CD14-positive monocyte (primary cell): Measurements from ENCODE around the gene SPAG17. TPM values are rescaled to one million over a fixed set of nuclear protein-coding genes. Genes with fewer than 3 reads are reported as not detected.

Source experiments
- DNase-seq, 3 donors: peaks; one replicate each; pipeline ENCODE4 v3.0.0-alpha.2; 2011 to 2022
- H2AFZ ChIP-seq: 2 replicates; pipeline ENCODE4 v1.6.0; 2012; ENCODE audit warnings: mild to moderate bottlenecking, low read depth, low read length, inconsistent platforms; ENCODE audit not compliant: insufficient read depth, poor library complexity, severe bottlenecking
- H3K27ac ChIP-seq, 2 donors: 1 replicate in 1 of 2; 2 replicates in 1 of 2; pipeline ENCODE4 v1.5.1; 2012 to 2013; ENCODE audit warnings: low read length in 2 of 2, control low read depth in 1 of 2, inconsistent platforms in 1 of 2, low read depth in 1 of 2, mild to moderate bottlenecking in 1 of 2
- H3K27me3 ChIP-seq, 2 donors: one replicate each; pipeline versions ENCODE4 v1.6.0 to v1.6.1; 2011 to 2013; ENCODE audit warnings: low read length in 2 of 2; ENCODE audit not compliant: control insufficient read depth in 2 of 2, insufficient read depth in 2 of 2
- H3K36me3 ChIP-seq, 2 donors: replicated peaks in 1 of 2; 1 replicate in 1 of 2; 2 replicates in 1 of 2; pipeline versions ENCODE4 v1.5.1 to v1.6.1; 2012 to 2013; ENCODE audit warnings: low read length in 2 of 2, control low read depth in 1 of 2, inconsistent platforms in 1 of 2, mild to moderate bottlenecking in 1 of 2; ENCODE audit not compliant: insufficient read depth in 2 of 2, control insufficient read depth in 1 of 2
- H3K4me1 ChIP-seq, 2 donors: 1 replicate in 1 of 2; 2 replicates in 1 of 2; pipeline versions ENCODE4 v1.5.1 to v1.6.1; 2012 to 2013; ENCODE audit warnings: low read length in 2 of 2, control low read depth in 1 of 2, inconsistent platforms in 1 of 2, mild to moderate bottlenecking in 1 of 2, moderate library complexity in 1 of 2; ENCODE audit not compliant: insufficient read depth in 2 of 2, control insufficient read depth in 1 of 2
- H3K4me2 ChIP-seq: replicated peaks from 2 replicates; pipeline ENCODE3; 2012; ENCODE audit warnings: low read length, moderate library complexity, mild to moderate bottlenecking; ENCODE audit not compliant: poor library complexity, severe bottlenecking; ENCODE audit errors: extremely low read depth
- H3K4me3 ChIP-seq, 3 experiments: fragments of 200-600 bp in 1 of 3; sonication (generic) in 1 of 3; replicated peaks in 1 of 3; 1 replicate in 2 of 3; 2 replicates in 1 of 3; pipeline ENCODE4 v1.5.1; 2011 to 2013; ENCODE audit warnings: low read length in 3 of 3, mild to moderate bottlenecking in 3 of 3, control low read depth in 2 of 3, low read depth in 2 of 3, inconsistent platforms in 1 of 3, moderate library complexity in 1 of 3
- H3K79me2 ChIP-seq: 2 replicates; pipeline ENCODE4 v1.6.0; 2012; ENCODE audit warnings: mild to moderate bottlenecking, control low read depth, inconsistent platforms, low read length, moderate library complexity; ENCODE audit not compliant: insufficient read depth
- H3K9ac ChIP-seq: 2 replicates; pipeline ENCODE4 v1.6.0; 2017; ENCODE audit warnings: low read length, mild to moderate bottlenecking; ENCODE audit not compliant: insufficient read depth, poor library complexity, severe bottlenecking
- H3K9me3 ChIP-seq, 2 donors: replicated peaks in 1 of 2; 1 replicate in 1 of 2; 2 replicates in 1 of 2; pipeline versions ENCODE4 v1.5.1 to v1.6.1; 2012 to 2013; ENCODE audit warnings: low read length in 2 of 2, control low read depth in 1 of 2; ENCODE audit not compliant: control insufficient read depth in 1 of 2, insufficient read depth in 1 of 2
- H4K20me1 ChIP-seq: 2 replicates; pipeline ENCODE4 v1.6.0; 2012; ENCODE audit warnings: mild to moderate bottlenecking, low read length, control low read depth, moderate library complexity; ENCODE audit not compliant: insufficient read depth
- H3K27ac Mint-ChIP-seq, 7 donors: one replicate each; pipeline ENCODE4 v1.8.0; 2020; ENCODE audit warnings: mild to moderate bottlenecking in 7 of 7, mixed read lengths in 7 of 7, moderate library complexity in 6 of 7, inconsistent platforms in 2 of 7
- H3K27me3 Mint-ChIP-seq, 3 donors: one replicate each; pipeline ENCODE4 v1.8.0; 2021 to 2022; ENCODE audit warnings: low read depth in 3 of 3, mild to moderate bottlenecking in 3 of 3, mixed read lengths in 3 of 3, moderate library complexity in 3 of 3, inconsistent platforms in 1 of 3
- H3K36me3 Mint-ChIP-seq, 2 donors: one replicate each; pipeline ENCODE4 v1.8.0; 2020; ENCODE audit warnings: mixed read lengths in 2 of 2, inconsistent platforms in 1 of 2, mild to moderate bottlenecking in 1 of 2
- H3K4me1 Mint-ChIP-seq: one replicate; pipeline ENCODE4 v1.8.0; 2020; ENCODE audit warnings: mild to moderate bottlenecking, mixed read lengths
- H3K4me3 Mint-ChIP-seq, 2 donors: one replicate each; pipeline ENCODE4 v1.8.0; 2020; ENCODE audit warnings: mild to moderate bottlenecking in 2 of 2, mixed read lengths in 2 of 2, moderate library complexity in 1 of 2
- H3K9me3 Mint-ChIP-seq, 7 donors: one replicate each; pipeline ENCODE4 v1.8.0; 2020 to 2022; ENCODE audit warnings: mixed read lengths in 7 of 7, mild to moderate bottlenecking in 6 of 7, moderate library complexity in 6 of 7, inconsistent platforms in 2 of 7
- CTCF ChIP-seq: fragments of 200-600 bp; IDR thresholded peaks from one replicate; pipeline ENCODE4 v1.8.0; 2022; ENCODE audit warnings: antibody characterized with exemption, mild to moderate bottlenecking
- WGBS: methylation state at CpG from one replicate; pipeline ENCODE4 v1.1.5; 2013; ENCODE audit warnings: missing lambda C conversion rate; ENCODE audit not compliant: insufficient coverage; 5-methylcytosine and 5-hydroxymethylcytosine counted together
- intact Hi-C, 2 donors: fragments of 100-400 bp; cut with micrococcal nuclease; formaldehyde crosslinking; loops; one replicate each; pipeline versions ENCODE4 v1.15.0 to v1.15.1; 2023
- polyA plus RNA-seq, 3 donors: library from polyadenylated mRNA; depleted of rRNA in 1 of 3; unstranded in 2 of 3; stranded (reverse) in 1 of 3; fragments of 300-500 nt in 2 of 3; fragments of >200 nt in 1 of 3; fragmentation: Illumina TruSeq in 2 of 3; gene quantifications; 1 replicate in 2 of 3; 2 replicates in 1 of 3; pipeline ENCODE4 v1.2.3, GENCODE V29; 2012 to 2021

Gene SPAG17
- polyA plus RNA-seq, 3 donors: 0.26 to 0.87 (median 0.68) TPM

- TF ChIP-seq CTCF: no peak
- Histone ChIP-seq H3K4me2 (no peak overlapping the region), H3K27me3 (peaks cover 0 to 4% of the 10 kb centered on the region in 2 donors), H3K4me3 (no peak overlapping the region), H4K20me1 (no peaks in the 10 kb centered on the region), H3K27ac (no peak overlapping the region), H3K79me2 (no peaks in the 10 kb centered on the region), H3K9ac (no peak overlapping the region), H3K9me3 (no peaks in the 10 kb centered on the region), H3K36me3 (no peaks in the 10 kb centered on the region), H2AFZ (no peak overlapping the region), H3K4me1 (no peaks in the 10 kb centered on the region)
- H3K27me3 Mint-ChIP-seq: peaks cover 0 to 4% (median 4%) of the 10 kb centered on the region in 3 donors
- no peak overlapping the region for H3K4me3 Mint-ChIP-seq
- no peaks in the 10 kb centered on the region for H3K4me1 Mint-ChIP-seq
- no peaks in the 10 kb centered on the region for H3K36me3 Mint-ChIP-seq
- peaks cover 0 to 3% (median 1%) of the 10 kb centered on the region in 7 donors for H3K9me3 Mint-ChIP-seq
- H3K27ac Mint-ChIP-seq: no peak overlapping the region
- no peak for DNase-seq
- intact Hi-C loops: no loop called here
These were observed 92.0 kb downstream of the SPAG17 start for GRCh38 chr1:118093017-118093416.

GRCh38 chr1:118090130-118090529 is 94.9 kb downstream of the SPAG17 start:
- DNase-seq: no peak

More at GRCh38 chr1:118090130-118090529, 94.9 kb downstream of the SPAG17 start:
- Mint-ChIP-seq H3K27ac (no peak overlapping the region), H3K27me3 (peaks cover 0 to 4% (median 1%) of the 10 kb centered on the region in 3 donors), H3K4me3 (no peak overlapping the region), H3K9me3 (peaks cover 0 to 2% (median 1%) of the 10 kb centered on the region in 7 donors), H3K36me3 (no peaks in the 10 kb centered on the region), H3K4me1 (no peaks in the 10 kb centered on the region)
- Histone ChIP-seq H3K9me3 (no peaks in the 10 kb centered on the region), H3K36me3 (no peaks in the 10 kb centered on the region), H3K4me3 (no peak overlapping the region), H3K9ac (no peak overlapping the region), H2AFZ (no peak overlapping the region), H4K20me1 (no peaks in the 10 kb centered on the region), H3K79me2 (no peaks in the 10 kb centered on the region), H3K4me1 (no peaks in the 10 kb centered on the region), H3K27me3 (peaks cover 0 to 2% of the 10 kb centered on the region in 2 donors), H3K27ac (no peak overlapping the region), H3K4me2 (no peak overlapping the region)
- no peak for TF ChIP-seq CTCF
- no CpG with 5 or more reads among the region's 2 CpGs for WGBS
- intact Hi-C loops: no loop called here
